Stimulated activated naive CD8-positive, alpha-beta T cell treated with anti-CD3 and anti-CD28 coated beads, Interleukin-15, Interleukin-2, amounts not matched to agents 100 ng/mL and 50 ng/mL, for 24 hours (primary cell): Measurements from ENCODE around the gene NME9.
A peak's percentile ranks its signal among the peaks of the same experiment; 100 is the strongest.

Experiments
- H3K27ac Mint-ChIP-seq: one replicate; pipeline ENCODE4 v1.8.0; 2021; ENCODE audit warnings: mild to moderate bottlenecking, mixed read lengths
- H3K27me3 Mint-ChIP-seq: one replicate; pipeline ENCODE4 v1.8.0; 2021; ENCODE audit warnings: mixed read lengths
- H3K36me3 Mint-ChIP-seq: one replicate; pipeline ENCODE4 v1.8.0; 2021; ENCODE audit warnings: low read depth, mixed read lengths
- H3K4me1 Mint-ChIP-seq: one replicate; pipeline ENCODE4 v1.8.0; 2021; ENCODE audit warnings: low read depth, mixed read lengths
- H3K4me3 Mint-ChIP-seq: one replicate; pipeline ENCODE4 v1.8.0; 2021; ENCODE audit warnings: mild to moderate bottlenecking, mixed read lengths
- H3K9me3 Mint-ChIP-seq: one replicate; pipeline ENCODE4 v1.8.0; 2021; ENCODE audit warnings: mixed read lengths

The NME9 gene

GRCh38 chr3:138297059-138297607 is 32.5 kb downstream of the NME9 start:
- Mint-ChIP-seq H3K9me3 (no peaks in the 10 kb centered on the region), H3K36me3 (peaks cover 48% of the 10 kb centered on the region), H3K4me3 (no peak overlapping the region), H3K4me1 (peaks cover 28% of the 10 kb centered on the region), H3K27ac (peak overlapping the region; percentile 86), H3K27me3 (no peaks in the 10 kb centered on the region)

- Mint-ChIP-seq H3K4me3 (no peak overlapping the region), H3K36me3 (peaks cover 50% of the 10 kb centered on the region), H3K27me3 (no peaks in the 10 kb centered on the region), H3K9me3 (no peaks in the 10 kb centered on the region), H3K4me1 (peaks cover 28% of the 10 kb centered on the region), H3K27ac (peak overlapping the region; percentile 86)
Measured at GRCh38 chr3:138296639-138297038, 33.0 kb downstream of the NME9 start.

- Mint-ChIP-seq H3K4me3 (no peak overlapping the region), H3K4me1 (peaks cover 10% of the 10 kb centered on the region), H3K27me3 (no peaks in the 10 kb centered on the region), H3K27ac (peak overlapping the region; percentile 12), H3K9me3 (no peaks in the 10 kb centered on the region), H3K36me3 (peaks cover 48% of the 10 kb centered on the region)
Measured at GRCh38 chr3:138289701-138290100, 40.0 kb downstream of the NME9 start.

- H3K27me3 Mint-ChIP-seq: no peaks in the 10 kb centered on the region
- H3K4me3 Mint-ChIP-seq: no peak overlapping the region
- H3K27ac Mint-ChIP-seq: peak overlapping the region; percentile 61
- H3K4me1 Mint-ChIP-seq: peaks cover 10% of the 10 kb centered on the region
- H3K9me3 Mint-ChIP-seq: no peaks in the 10 kb centered on the region
- peaks cover 44% of the 10 kb centered on the region for H3K36me3 Mint-ChIP-seq
Measured at GRCh38 chr3:138289260-138289659, 40.4 kb downstream of the NME9 start.

- peaks cover 9% of the 10 kb centered on the region for H3K4me1 Mint-ChIP-seq
- H3K27ac Mint-ChIP-seq: no peak overlapping the region
- peaks cover 27% of the 10 kb centered on the region for H3K36me3 Mint-ChIP-seq
- H3K4me3 Mint-ChIP-seq: no peak overlapping the region
- no peaks in the 10 kb centered on the region for H3K27me3 Mint-ChIP-seq
- no peaks in the 10 kb centered on the region for H3K9me3 Mint-ChIP-seq
Measured at GRCh38 chr3:138284957-138285477, 44.6 kb downstream of the NME9 start.

- Mint-ChIP-seq H3K9me3 (no peaks in the 10 kb centered on the region), H3K4me1 (peaks cover 1% of the 10 kb centered on the region), H3K27ac (no peak overlapping the region), H3K4me3 (no peak overlapping the region), H3K27me3 (no peaks in the 10 kb centered on the region), H3K36me3 (peaks cover 25% of the 10 kb centered on the region)
Measured at GRCh38 chr3:138284079-138284478, 45.6 kb downstream of the NME9 start.

GRCh38 chr3:138282836-138283235 is 46.8 kb downstream of the NME9 start:
- Mint-ChIP-seq H3K9me3 (no peaks in the 10 kb centered on the region), H3K36me3 (peaks cover 23% of the 10 kb centered on the region), H3K27me3 (no peaks in the 10 kb centered on the region), H3K4me3 (no peak overlapping the region), H3K4me1 (no peaks in the 10 kb centered on the region), H3K27ac (no peak overlapping the region)

GRCh38 chr3:138281561-138281960 is 48.1 kb downstream of the NME9 start:
- Mint-ChIP-seq H3K27ac (no peak overlapping the region), H3K4me3 (no peak overlapping the region), H3K27me3 (no peaks in the 10 kb centered on the region), H3K4me1 (no peaks in the 10 kb centered on the region), H3K9me3 (no peaks in the 10 kb centered on the region), H3K36me3 (peaks cover 31% of the 10 kb centered on the region)

- Mint-ChIP-seq H3K27ac (peak overlapping the region; percentile 2), H3K27me3 (no peaks in the 10 kb centered on the region), H3K9me3 (no peaks in the 10 kb centered on the region), H3K36me3 (peaks cover 62% of the 10 kb centered on the region), H3K4me1 (peaks cover 4% of the 10 kb centered on the region), H3K4me3 (no peak overlapping the region)
Measured at GRCh38 chr3:138271189-138271794, 58.4 kb downstream of the NME9 start.

- H3K4me1 Mint-ChIP-seq: peaks cover 4% of the 10 kb centered on the region
- H3K27me3 Mint-ChIP-seq: no peaks in the 10 kb centered on the region
- H3K36me3 Mint-ChIP-seq: peaks cover 59% of the 10 kb centered on the region
- H3K4me3 Mint-ChIP-seq: no peak overlapping the region
- H3K9me3 Mint-ChIP-seq: no peaks in the 10 kb centered on the region
- H3K27ac Mint-ChIP-seq: no peak overlapping the region
Measured at GRCh38 chr3:138270245-138270644, 59.4 kb downstream of the NME9 start.

GRCh38 chr3:138267083-138267482 is 62.6 kb downstream of the NME9 start:
- H3K4me1 Mint-ChIP-seq: peaks cover 4% of the 10 kb centered on the region
- H3K36me3 Mint-ChIP-seq: peaks cover 44% of the 10 kb centered on the region
- H3K4me3 Mint-ChIP-seq: no peak overlapping the region
- no peaks in the 10 kb centered on the region for H3K27me3 Mint-ChIP-seq
- H3K27ac Mint-ChIP-seq: no peak overlapping the region
- no peaks in the 10 kb centered on the region for H3K9me3 Mint-ChIP-seq

- Mint-ChIP-seq H3K4me1 (no peaks in the 10 kb centered on the region), H3K4me3 (no peak overlapping the region), H3K36me3 (peaks cover 42% of the 10 kb centered on the region), H3K9me3 (no peaks in the 10 kb centered on the region), H3K27me3 (no peaks in the 10 kb centered on the region), H3K27ac (no peak overlapping the region)
Measured at GRCh38 chr3:138265745-138266144, 63.9 kb downstream of the NME9 start.

GRCh38 chr3:138263104-138263503 is 66.5 kb downstream of the NME9 start:
- no peaks in the 10 kb centered on the region for H3K9me3 Mint-ChIP-seq
- no peaks in the 10 kb centered on the region for H3K27me3 Mint-ChIP-seq
- no peak overlapping the region for H3K4me3 Mint-ChIP-seq
- no peak overlapping the region for H3K27ac Mint-ChIP-seq
- H3K36me3 Mint-ChIP-seq: peaks cover 45% of the 10 kb centered on the region
- H3K4me1 Mint-ChIP-seq: peaks cover 2% of the 10 kb centered on the region

- Mint-ChIP-seq H3K36me3 (peaks cover 38% of the 10 kb centered on the region), H3K4me1 (peaks cover 8% of the 10 kb centered on the region), H3K27ac (no peak overlapping the region), H3K4me3 (no peak overlapping the region), H3K27me3 (no peaks in the 10 kb centered on the region), H3K9me3 (no peaks in the 10 kb centered on the region)
Measured at GRCh38 chr3:138260611-138261010, 69.0 kb downstream of the NME9 start.

- peaks cover 28% of the 10 kb centered on the region for H3K36me3 Mint-ChIP-seq
- H3K27me3 Mint-ChIP-seq: no peaks in the 10 kb centered on the region
- H3K27ac Mint-ChIP-seq: no peak overlapping the region
- H3K9me3 Mint-ChIP-seq: no peaks in the 10 kb centered on the region
- peaks cover 8% of the 10 kb centered on the region for H3K4me1 Mint-ChIP-seq
- no peak overlapping the region for H3K4me3 Mint-ChIP-seq
Measured at GRCh38 chr3:138259126-138259525, 70.5 kb downstream of the NME9 start.

- Mint-ChIP-seq H3K36me3 (peaks cover 22% of the 10 kb centered on the region), H3K9me3 (no peaks in the 10 kb centered on the region), H3K4me3 (no peak overlapping the region), H3K27me3 (no peaks in the 10 kb centered on the region), H3K4me1 (peaks cover 8% of the 10 kb centered on the region), H3K27ac (no peak overlapping the region)
Measured at GRCh38 chr3:138257986-138258385, 71.7 kb downstream of the NME9 start.
